ENCODE measurements around the gene DYRK3. TPM values are rescaled to one million over a fixed set of nuclear protein-coding genes. Genes with fewer than 3 reads are reported as not detected.
"Not testable (repeated sequence)": the region's sequence is repeated elsewhere in the genome, so short reads cannot be mapped to it uniquely, and the experiment has no call there.

DYRK3 gene
- total RNA-seq, 4 donors from 2014 or later: 2.2 to 4.7 (median 4.1) TPM

DNA sequence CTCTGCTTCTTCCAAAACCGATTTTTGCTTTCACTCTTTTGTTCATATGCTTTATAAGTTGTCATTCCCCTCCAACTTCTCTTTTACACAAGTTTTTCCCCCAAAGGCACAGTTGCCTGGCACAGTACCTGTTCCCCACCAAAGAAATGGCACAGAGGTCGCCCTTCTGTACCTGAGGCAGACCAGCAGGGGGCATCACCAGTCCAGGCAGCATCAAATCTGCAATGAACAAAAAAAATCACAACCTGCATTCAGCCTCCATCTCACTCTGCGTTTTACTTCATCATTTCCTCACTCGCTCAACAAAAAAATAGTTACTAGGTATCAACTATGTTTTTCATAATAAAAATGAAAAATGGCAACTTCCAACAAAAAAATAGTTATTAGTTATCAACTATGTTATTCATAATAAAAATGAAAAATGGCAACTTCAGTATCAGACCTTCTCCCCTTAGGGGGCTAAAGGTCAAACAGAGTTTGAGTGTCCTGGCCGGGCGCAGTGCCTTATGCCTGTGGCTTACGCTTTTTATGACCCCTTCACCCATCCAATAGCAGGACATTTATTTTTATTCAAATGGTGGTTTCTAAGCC, 27.1 kb upstream of the DYRK3 start:
- H3K27ac ChIP-seq: no peak overlapping the region
- no peaks in the 10 kb centered on the region for H3K27me3 ChIP-seq
- no peaks in the 10 kb centered on the region for H3K9me3 ChIP-seq
- 71% methylated on average over 7 of the region's 7 CpGs for WGBS
- TF ChIP-seq POLR2A (IDR thresholded peaks at IDR 0.05): no peak
- TF ChIP-seq, protein P1, sequence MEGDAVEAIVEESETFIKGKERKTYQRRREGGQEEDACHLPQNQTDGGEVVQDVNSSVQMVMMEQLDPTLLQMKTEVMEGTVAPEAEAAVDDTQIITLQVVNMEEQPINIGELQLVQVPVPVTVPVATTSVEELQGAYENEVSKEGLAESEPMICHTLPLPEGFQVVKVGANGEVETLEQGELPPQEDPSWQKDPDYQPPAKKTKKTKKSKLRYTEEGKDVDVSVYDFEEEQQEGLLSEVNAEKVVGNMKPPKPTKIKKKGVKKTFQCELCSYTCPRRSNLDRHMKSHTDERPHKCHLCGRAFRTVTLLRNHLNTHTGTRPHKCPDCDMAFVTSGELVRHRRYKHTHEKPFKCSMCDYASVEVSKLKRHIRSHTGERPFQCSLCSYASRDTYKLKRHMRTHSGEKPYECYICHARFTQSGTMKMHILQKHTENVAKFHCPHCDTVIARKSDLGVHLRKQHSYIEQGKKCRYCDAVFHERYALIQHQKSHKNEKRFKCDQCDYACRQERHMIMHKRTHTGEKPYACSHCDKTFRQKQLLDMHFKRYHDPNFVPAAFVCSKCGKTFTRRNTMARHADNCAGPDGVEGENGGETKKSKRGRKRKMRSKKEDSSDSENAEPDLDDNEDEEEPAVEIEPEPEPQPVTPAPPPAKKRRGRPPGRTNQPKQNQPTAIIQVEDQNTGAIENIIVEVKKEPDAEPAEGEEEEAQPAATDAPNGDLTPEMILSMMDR (IDR thresholded peaks at IDR 0.05): peak; percentile 48 to 67
- no peak for TF ChIP-seq POLR2AphosphoS5 (IDR thresholded peaks at IDR 0.05)
- H3K4me1 ChIP-seq: peaks cover 10% of the 10 kb centered on the region
- H3K4me3 ChIP-seq: no peak overlapping the region
- peaks cover 65% of the 10 kb centered on the region for H3K36me3 ChIP-seq
- no peak for DNase-seq (ENCODE audit: low spot score in 2 of 2)

DNA sequence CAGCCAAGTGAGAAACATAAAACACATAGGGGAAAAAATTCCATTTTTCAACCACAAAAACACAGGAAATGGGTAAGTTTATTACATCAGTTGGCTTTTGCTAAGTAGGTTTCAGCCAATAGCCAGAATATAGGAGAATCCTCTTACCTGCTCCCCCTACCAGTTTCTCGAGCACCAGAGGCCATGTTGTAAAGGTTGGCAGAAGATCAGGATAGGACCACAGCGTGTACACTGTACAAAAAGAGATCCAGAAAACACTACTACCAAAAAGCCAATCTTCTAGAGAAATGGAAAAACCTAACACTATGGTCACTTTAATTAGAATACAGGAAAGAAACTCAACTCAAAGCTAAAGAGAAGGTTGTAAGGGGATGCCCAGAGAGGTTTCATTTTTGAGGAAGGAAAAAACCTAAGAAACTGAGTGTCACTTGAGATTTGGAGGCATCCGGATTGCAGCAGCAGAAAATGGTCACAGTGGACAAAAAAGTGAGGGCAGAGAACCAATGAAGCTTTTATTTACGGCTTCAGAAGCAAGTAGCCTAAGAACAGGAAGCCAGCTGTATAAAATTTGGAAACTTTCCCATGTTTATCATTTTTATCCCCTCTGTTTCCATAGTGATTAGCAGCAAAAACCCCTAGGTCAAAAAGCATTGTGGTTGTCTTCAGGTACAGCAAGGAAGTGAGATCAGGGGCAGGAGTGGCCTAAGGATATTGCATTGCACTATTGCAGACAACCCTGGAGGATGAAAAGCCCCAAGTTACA, 25.9 kb upstream of the DYRK3 start:
- TF ChIP-seq POLR2A (IDR thresholded peaks at IDR 0.05) (no peak), POLR2AphosphoS5 (IDR thresholded peaks at IDR 0.05) (no peak), EP300 (IDR thresholded peaks at IDR 0.05) (no peak)
- TF ChIP-seq, protein P1 (IDR thresholded peaks at IDR 0.05): no peak
- Histone ChIP-seq H3K36me3 (peaks cover 53% of the 10 kb centered on the region), H3K27ac (no peak overlapping the region), H3K4me1 (peaks cover 10% of the 10 kb centered on the region), H3K4me3 (no peak overlapping the region), H3K27me3 (no peaks in the 10 kb centered on the region), H3K9me3 (no peaks in the 10 kb centered on the region)
- DNase-seq (ENCODE audit: low spot score in 2 of 2): no peak
- 54% methylated on average over 4 of the region's 4 CpGs for WGBS

- peak; percentile 93 to 95 for DNase-seq (ENCODE audit: low spot score in 2 of 2)
- H3K9me3 ChIP-seq: no peaks in the 10 kb centered on the region
- H3K4me3 ChIP-seq: peak within 1 kb of the TSS; percentile 76
- peak within 1 kb of the TSS; percentile 94 for H3K27ac ChIP-seq
- no peaks in the 10 kb centered on the region for H3K27me3 ChIP-seq
- peaks cover 28% of the 10 kb centered on the region for H3K36me3 ChIP-seq
- WGBS: 4% methylated on average over 44 of the region's 48 CpGs
- peaks cover 10% of the 10 kb centered on the region for H3K4me1 ChIP-seq
- TF ChIP-seq POLR2AphosphoS5 (IDR thresholded peaks at IDR 0.05): peak in 2 of 3 donors; percentile 43 to 98
- no peak for TF ChIP-seq EP300 (IDR thresholded peaks at IDR 0.05)
- TF ChIP-seq, protein P1 (IDR thresholded peaks at IDR 0.05): peak; percentile 92 to 100
- peak; percentile 22 to 79 for TF ChIP-seq POLR2A (IDR thresholded peaks at IDR 0.05)
Observed at GRCh38 chr1:206612129-206612876, 23.0 kb upstream of the DYRK3 start, which contains the start of gene EIF2D. EIF2D (minus strand) TSS chr1:206612465; CDS start chr1:206612342, 123 bp downstream.

DNA sequence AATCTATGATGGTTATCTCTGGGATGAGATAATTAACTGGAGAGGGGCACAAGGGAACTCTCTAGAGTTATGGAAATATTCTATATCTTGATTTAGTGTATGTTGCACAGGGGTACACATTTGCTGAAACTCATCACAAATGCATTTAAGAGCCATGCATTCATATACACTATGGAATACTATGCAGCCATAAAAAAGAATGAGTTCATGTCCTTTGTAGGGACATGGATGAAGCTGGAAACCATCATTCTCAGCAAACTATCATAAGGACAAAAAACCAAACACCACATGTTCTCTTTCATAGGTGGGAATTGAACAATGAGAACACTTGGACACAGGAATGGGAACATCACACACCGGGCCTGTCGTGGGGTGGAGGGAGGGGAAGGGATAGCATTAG, 8.9 kb upstream of the DYRK3 start:
- not testable (repeated sequence) for H3K27me3 ChIP-seq; H3K4me3 ChIP-seq; H3K27ac ChIP-seq; H3K4me1 ChIP-seq; DNase-seq (ENCODE audit: low spot score in 2 of 2); H3K9me3 ChIP-seq; H3K36me3 ChIP-seq
- 93% methylated on average over 2 of the region's 2 CpGs for WGBS

- no peaks in the 10 kb centered on the region for H3K36me3 ChIP-seq
- WGBS: no CpG with 5 or more reads among the region's 1 CpG
- no peak overlapping the region for H3K27ac ChIP-seq
- DNase-seq (ENCODE audit: low spot score in 2 of 2): no peak
- no peak overlapping the region for H3K4me3 ChIP-seq
- TF ChIP-seq, protein P1 (IDR thresholded peaks at IDR 0.05): no peak
- TF ChIP-seq POLR2AphosphoS5 (IDR thresholded peaks at IDR 0.05): no peak
- TF ChIP-seq POLR2A (IDR thresholded peaks at IDR 0.05): no peak
- TF ChIP-seq EP300 (IDR thresholded peaks at IDR 0.05): no peak
- H3K9me3 ChIP-seq: no peaks in the 10 kb centered on the region
- H3K4me1 ChIP-seq: peaks cover 7% of the 10 kb centered on the region
- H3K27me3 ChIP-seq: no peaks in the 10 kb centered on the region
Observed at GRCh38 chr1:206628916-206629315, 6.4 kb upstream of the DYRK3 start.
